ENCODE measurements around the gene COPE.

Gene COPE

GRCh38 chr19:18849838-18850400, 69.3 kb downstream of the COPE start:
- DNase-seq = no peak
